ENCODE measurements around the gene C13orf42. TPM values are rescaled to one million over a fixed set of nuclear protein-coding genes. Genes with fewer than 3 reads are reported as not detected.

The C13orf42 gene
- total RNA-seq, 1 donor from 2014 or later, result not detected

GRCh38 chr13:51043310-51043709, 67.8 kb downstream of the C13orf42 start:
- intact Hi-C loops (cut with DNase I), result no loop called here
- no peak for ATAC-seq
- DNase-seq (ENCODE audit: low spot score), result no peak

- DNase-seq (ENCODE audit: low spot score), result no peak
- no peak for ATAC-seq
- intact Hi-C loops (cut with DNase I), result no loop called here
Observed at GRCh38 chr13:51041710-51042109, 69.4 kb downstream of the C13orf42 start.

DNA sequence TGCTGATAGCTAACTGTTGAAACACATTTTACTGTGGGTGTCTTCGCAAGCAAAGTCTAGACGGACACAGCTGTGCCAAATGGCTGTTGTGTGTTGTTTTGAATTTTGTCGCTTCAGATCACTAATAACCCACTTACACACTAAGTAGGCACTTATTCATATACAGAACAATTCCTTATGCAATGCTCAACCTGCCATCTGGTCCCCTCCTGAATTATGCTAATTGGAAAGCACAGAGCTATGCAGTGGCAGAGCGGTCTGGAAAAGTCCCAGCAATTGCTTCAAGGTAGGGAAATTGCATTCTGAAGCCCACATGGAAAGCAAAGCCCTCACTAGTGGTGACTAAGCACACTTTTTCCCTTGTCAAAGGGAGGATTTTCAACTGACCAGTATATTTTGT, 69.9 kb downstream of the C13orf42 start:
- DNase-seq (ENCODE audit: low spot score), result no peak
- intact Hi-C loops (cut with DNase I), result no loop called here
- no peak for ATAC-seq

DNA sequence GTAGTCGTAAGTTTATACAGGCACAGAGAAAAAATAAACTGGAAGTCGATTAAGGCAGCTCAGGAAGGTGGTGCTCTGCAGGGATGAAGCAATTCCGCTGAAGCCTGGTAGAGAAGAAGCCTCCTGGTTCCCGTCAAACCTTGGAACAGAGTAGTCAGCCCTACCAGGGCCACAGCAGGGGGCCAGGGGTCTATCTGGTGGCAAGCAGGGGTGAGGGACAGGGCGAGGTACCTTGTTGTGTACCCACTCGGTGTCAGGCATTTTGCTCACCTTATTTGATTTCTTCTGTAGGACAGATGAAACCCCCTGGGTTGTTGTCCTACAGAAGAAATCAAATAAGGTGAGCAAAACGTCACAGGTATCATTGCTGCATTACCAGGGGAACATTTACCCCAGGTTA, 70.6 kb downstream of the C13orf42 start:
- DNase-seq (ENCODE audit: low spot score), result no peak
- intact Hi-C loops (cut with DNase I), result no loop called here

DNA sequence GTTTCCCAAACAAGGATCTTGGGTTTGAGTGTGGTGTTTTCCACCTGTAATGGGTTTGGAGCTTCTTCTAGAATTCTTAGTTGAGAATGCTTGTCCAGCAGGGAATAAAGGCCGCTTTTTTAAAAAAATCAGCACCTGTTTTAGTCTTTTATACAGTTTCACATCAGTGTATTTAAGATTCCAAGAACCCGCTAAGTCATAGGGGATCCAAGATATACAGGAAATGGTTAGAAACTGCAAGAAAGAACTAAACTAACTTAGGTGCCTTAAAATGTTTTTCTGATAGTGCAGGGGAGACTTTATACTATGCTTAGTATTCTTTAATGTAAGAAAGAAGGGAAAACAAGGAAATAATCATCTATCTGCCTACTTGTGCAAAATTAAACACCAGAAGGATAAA, 74.7 kb downstream of the C13orf42 start:
- DNase-seq (ENCODE audit: low spot score), result no peak
- no peak for ATAC-seq
- intact Hi-C loops (cut with DNase I), result no loop called here

More for the DNA sequence above, 70.6 kb downstream of the C13orf42 start:
- no peak for ATAC-seq

GRCh38 chr13:51035978-51036377, 75.1 kb downstream of the C13orf42 start:
- intact Hi-C loops (cut with DNase I), result no loop called here
- DNase-seq (ENCODE audit: low spot score) (no peak), ATAC-seq (no peak)

DNA sequence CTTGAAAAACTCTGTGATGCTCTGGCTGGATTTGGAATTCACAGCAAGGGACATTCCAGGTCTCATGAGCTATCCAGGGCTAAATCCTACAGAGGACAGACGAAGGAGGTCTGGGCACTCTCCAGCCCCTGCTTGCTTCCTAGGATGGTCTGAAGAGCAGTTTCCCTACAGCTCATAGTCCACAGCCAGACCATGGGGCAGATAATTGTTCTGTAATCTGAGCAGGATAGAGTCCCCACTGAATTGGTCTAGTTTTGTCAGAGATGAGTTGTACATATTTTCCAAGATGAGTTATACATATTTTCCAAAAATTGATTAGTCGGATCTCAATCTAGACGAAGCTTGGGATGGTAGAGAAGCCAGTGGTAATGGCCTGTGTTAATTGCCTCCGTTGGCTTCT, 75.6 kb downstream of the C13orf42 start:
- ATAC-seq, result no peak
- intact Hi-C loops (cut with DNase I), result no loop called here
- DNase-seq (ENCODE audit: low spot score), result no peak

- DNase-seq (ENCODE audit: low spot score), result no peak
- intact Hi-C loops (cut with DNase I), result no loop called here
- ATAC-seq, result no peak
Observed at GRCh38 chr13:51034906-51035305, 76.2 kb downstream of the C13orf42 start.

- no peak for DNase-seq (ENCODE audit: low spot score)
- no peak for ATAC-seq
Observed at GRCh38 chr13:51033421-51034185, 77.5 kb downstream of the C13orf42 start.

DNA sequence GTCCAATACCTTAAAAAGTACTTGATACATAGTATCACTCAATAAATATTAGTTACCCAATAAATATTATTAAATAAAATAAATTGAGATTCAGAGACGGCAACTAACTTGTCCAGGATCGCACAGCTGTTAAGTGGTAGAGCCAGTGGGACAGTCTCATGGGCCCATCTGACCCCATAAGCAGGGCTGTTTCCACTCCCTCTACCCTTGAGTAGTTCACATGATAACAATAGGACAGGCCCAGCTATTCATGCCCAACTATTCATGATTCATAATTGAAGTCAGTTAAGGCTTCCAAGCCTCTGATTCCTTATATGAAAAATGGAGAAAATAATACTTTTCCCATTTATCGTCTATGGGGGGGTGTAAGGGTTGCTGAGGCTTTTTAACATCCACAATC, 78.2 kb downstream of the C13orf42 start:
- intact Hi-C loops (cut with DNase I), result no loop called here
- no peak for ATAC-seq
- DNase-seq (ENCODE audit: low spot score), result no peak

More at GRCh38 chr13:51033421-51034185, 77.5 kb downstream of the C13orf42 start:
- intact Hi-C loops (cut with DNase I), result no loop called here

Other genes with a start within 250 kb of the C13orf42 start
- gene RNASEH2B, start 201.5 kb downstream of the C13orf42 start, total RNA-seq, result 45.7 TPM
- gene FAM124A, start 111.1 kb upstream of the C13orf42 start, total RNA-seq, result 19.2 TPM
- 0.31 TPM for gene SERPINE3, start 228.4 kb upstream of the C13orf42 start, total RNA-seq

Measured in sciatic nerve (tissue), 2 donors.